Activated naive CD8-positive, alpha-beta T cell treated with anti-CD3 and anti-CD28 coated beads for 36 hours (primary cell): ENCODE measurements around the gene LHX8. TPM values are rescaled to one million over a fixed set of nuclear protein-coding genes. Genes with fewer than 3 reads are reported as not detected.
"Not testable (repeated sequence)": the region's sequence is repeated elsewhere in the genome, so short reads cannot be mapped to it uniquely, and the experiment has no call there.

Experiments used
- DNase-seq: peaks from one replicate; pipeline ENCODE4 v3.0.0; 2021
- H3K27ac Mint-ChIP-seq: one replicate; pipeline ENCODE4 v1.8.0; 2022; ENCODE audit warnings: mild to moderate bottlenecking, moderate library complexity, mixed read lengths
- H3K27me3 Mint-ChIP-seq: one replicate; pipeline ENCODE4 v1.8.0; 2022; ENCODE audit warnings: mild to moderate bottlenecking, mixed read lengths
- H3K36me3 Mint-ChIP-seq: one replicate; pipeline ENCODE4 v1.8.0; 2021; ENCODE audit warnings: mild to moderate bottlenecking, mixed read lengths
- H3K4me1 Mint-ChIP-seq: one replicate; pipeline ENCODE4 v1.8.0; 2021; ENCODE audit warnings: mixed read lengths
- H3K4me3 Mint-ChIP-seq: one replicate; pipeline ENCODE4 v1.8.0; 2022; ENCODE audit warnings: mild to moderate bottlenecking, moderate library complexity, mixed read lengths
- H3K9me3 Mint-ChIP-seq: one replicate; pipeline ENCODE4 v1.8.0; 2022; ENCODE audit warnings: mixed read lengths
- total RNA-seq, 2 experiments: library from RNA; stranded (reverse); gene quantifications; one replicate each; pipeline ENCODE4 v1.2.3, GENCODE V29; 2021

The LHX8 gene
- total RNA-seq, 2 experiments from 2014 or later: not detected

- Mint-ChIP-seq H3K27ac (no peak overlapping the region), H3K4me1 (no peaks in the 10 kb centered on the region), H3K4me3 (no peak overlapping the region), H3K27me3 (peaks cover 3% of the 10 kb centered on the region), H3K36me3 (no peaks in the 10 kb centered on the region), H3K9me3 (peaks cover under 1% of the 10 kb centered on the region)
- no peak for DNase-seq
Measured at GRCh38 chr1:75165264-75165663, 31.1 kb downstream of the LHX8 start.

DNA sequence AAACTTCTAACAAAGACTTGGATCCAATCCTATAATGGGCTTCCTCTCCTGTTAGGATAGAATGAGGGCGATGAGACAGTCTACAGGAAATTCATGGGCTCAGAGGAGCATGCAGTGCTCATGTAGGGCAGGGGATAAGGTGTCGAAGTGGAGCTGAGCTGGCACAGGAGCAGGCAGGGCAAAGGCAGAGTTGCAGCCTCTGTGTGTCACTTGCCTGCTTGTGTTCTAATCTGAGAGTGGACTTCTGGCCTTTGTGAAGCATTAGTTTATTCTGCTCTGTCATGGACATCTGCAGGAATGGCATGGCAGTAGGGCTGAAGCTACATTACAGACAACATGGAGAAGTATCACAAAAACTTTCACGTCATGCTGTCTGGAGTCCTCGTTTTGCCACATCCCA, 32.6 kb downstream of the LHX8 start:
- no peak for DNase-seq
- no peak overlapping the region for H3K4me3 Mint-ChIP-seq

GRCh38 chr1:75170011-75170410, 35.8 kb downstream of the LHX8 start:
- Mint-ChIP-seq H3K27me3 (peaks cover 3% of the 10 kb centered on the region), H3K4me3 (no peak overlapping the region), H3K27ac (no peak overlapping the region)

More for the DNA sequence above, 32.6 kb downstream of the LHX8 start:
- Mint-ChIP-seq H3K27me3 (peaks cover 3% of the 10 kb centered on the region), H3K9me3 (no peaks in the 10 kb centered on the region), H3K27ac (no peak overlapping the region), H3K4me1 (no peaks in the 10 kb centered on the region), H3K36me3 (no peaks in the 10 kb centered on the region)

DNA sequence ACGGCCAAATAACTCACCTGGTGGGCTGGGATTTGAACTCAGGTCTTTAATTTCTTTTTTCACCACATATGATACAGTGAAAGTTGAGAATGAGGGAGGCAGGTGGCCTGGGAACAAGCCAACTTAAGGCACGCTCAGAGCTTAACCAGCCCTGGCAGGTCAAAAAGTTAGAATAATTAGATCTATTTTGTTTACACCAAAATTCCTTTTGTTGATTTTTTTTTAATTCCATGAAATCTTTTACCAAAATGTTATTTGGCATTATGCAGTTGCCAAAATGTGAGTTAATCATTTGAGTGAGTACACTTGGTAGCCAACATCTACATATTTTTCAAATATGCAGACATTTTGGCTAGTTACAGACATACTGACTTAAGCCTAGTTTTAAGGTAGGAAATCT, 36.8 kb downstream of the LHX8 start:
- H3K4me3 Mint-ChIP-seq: no peak overlapping the region
- DNase-seq: no peak
- H3K27ac Mint-ChIP-seq: no peak overlapping the region
- no peaks in the 10 kb centered on the region for H3K4me1 Mint-ChIP-seq
- H3K9me3 Mint-ChIP-seq: no peaks in the 10 kb centered on the region
- peaks cover 3% of the 10 kb centered on the region for H3K27me3 Mint-ChIP-seq
- H3K36me3 Mint-ChIP-seq: no peaks in the 10 kb centered on the region

More at GRCh38 chr1:75170011-75170410, 35.8 kb downstream of the LHX8 start:
- Mint-ChIP-seq H3K9me3 (no peaks in the 10 kb centered on the region), H3K4me1 (no peaks in the 10 kb centered on the region), H3K36me3 (no peaks in the 10 kb centered on the region)
- no peak for DNase-seq

- no peaks in the 10 kb centered on the region for H3K36me3 Mint-ChIP-seq
- no peak overlapping the region for H3K4me3 Mint-ChIP-seq
- H3K27me3 Mint-ChIP-seq: peaks cover 4% of the 10 kb centered on the region
- H3K4me1 Mint-ChIP-seq: no peaks in the 10 kb centered on the region
- no peak overlapping the region for H3K27ac Mint-ChIP-seq
- peaks cover 1% of the 10 kb centered on the region for H3K9me3 Mint-ChIP-seq
- DNase-seq: no peak
Measured at GRCh38 chr1:75171876-75172275, 37.7 kb downstream of the LHX8 start.

GRCh38 chr1:75172556-75172955, 38.4 kb downstream of the LHX8 start:
- Mint-ChIP-seq H3K36me3 (no peaks in the 10 kb centered on the region), H3K4me1 (no peaks in the 10 kb centered on the region), H3K9me3 (peaks cover 4% of the 10 kb centered on the region), H3K4me3 (no peak overlapping the region), H3K27ac (no peak overlapping the region), H3K27me3 (peaks cover 6% of the 10 kb centered on the region)
- no peak for DNase-seq

GRCh38 chr1:75174031-75174760, 40.0 kb downstream of the LHX8 start:
- no peak overlapping the region for H3K4me3 Mint-ChIP-seq
- no peaks in the 10 kb centered on the region for H3K36me3 Mint-ChIP-seq
- peaks cover 13% of the 10 kb centered on the region for H3K27me3 Mint-ChIP-seq
- no peak overlapping the region for H3K27ac Mint-ChIP-seq
- no peak for DNase-seq
- peaks cover 10% of the 10 kb centered on the region for H3K9me3 Mint-ChIP-seq
- H3K4me1 Mint-ChIP-seq: no peaks in the 10 kb centered on the region

- H3K4me1 Mint-ChIP-seq, H3K27ac Mint-ChIP-seq, H3K36me3 Mint-ChIP-seq, H3K4me3 Mint-ChIP-seq, DNase-seq: not testable (repeated sequence)
- Mint-ChIP-seq H3K27me3 (peaks cover 24% of the 10 kb centered on the region), H3K9me3 (peaks cover 16% of the 10 kb centered on the region)
Measured at GRCh38 chr1:75181214-75181955, 47.2 kb downstream of the LHX8 start.

GRCh38 chr1:75188892-75189291, 54.7 kb downstream of the LHX8 start:
- Mint-ChIP-seq H3K4me1 (no peaks in the 10 kb centered on the region), H3K9me3 (no peaks in the 10 kb centered on the region), H3K4me3 (no peak overlapping the region), H3K27ac (no peak overlapping the region), H3K36me3 (no peaks in the 10 kb centered on the region), H3K27me3 (peaks cover 7% of the 10 kb centered on the region)
- no peak for DNase-seq

GRCh38 chr1:75198163-75198562, 64.0 kb downstream of the LHX8 start:
- no peaks in the 10 kb centered on the region for H3K4me1 Mint-ChIP-seq
- H3K27me3 Mint-ChIP-seq: peaks cover 2% of the 10 kb centered on the region
- no peak overlapping the region for H3K27ac Mint-ChIP-seq

DNA sequence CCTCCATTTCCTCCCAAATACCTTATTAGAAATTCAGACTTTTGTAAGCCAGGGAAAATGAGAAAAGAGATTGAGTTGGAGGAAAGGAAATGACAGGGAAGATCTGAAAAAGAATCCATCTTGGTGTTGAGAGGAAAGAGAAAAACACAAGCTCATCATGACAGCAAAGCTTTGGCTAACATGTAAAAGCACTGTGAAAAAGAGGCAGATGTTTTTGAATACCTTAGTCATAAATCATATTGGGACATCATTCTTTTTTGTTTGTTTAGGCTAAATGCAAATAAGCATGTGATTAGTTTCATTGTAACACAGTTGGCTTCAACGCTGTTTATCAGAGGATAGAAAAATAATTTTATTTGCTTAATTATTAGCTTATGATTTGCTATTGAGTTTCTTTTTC, 64.6 kb downstream of the LHX8 start:
- H3K27ac Mint-ChIP-seq: no peak overlapping the region
- DNase-seq: no peak
- H3K4me3 Mint-ChIP-seq: no peak overlapping the region
- no peaks in the 10 kb centered on the region for H3K36me3 Mint-ChIP-seq
- no peaks in the 10 kb centered on the region for H3K9me3 Mint-ChIP-seq
- no peaks in the 10 kb centered on the region for H3K27me3 Mint-ChIP-seq
- H3K4me1 Mint-ChIP-seq: no peaks in the 10 kb centered on the region

More at GRCh38 chr1:75198163-75198562, 64.0 kb downstream of the LHX8 start:
- no peak for DNase-seq
- Mint-ChIP-seq H3K4me3 (no peak overlapping the region), H3K9me3 (no peaks in the 10 kb centered on the region), H3K36me3 (no peaks in the 10 kb centered on the region)

GRCh38 chr1:75202751-75203150, 68.6 kb downstream of the LHX8 start:
- Mint-ChIP-seq H3K36me3 (no peaks in the 10 kb centered on the region), H3K27me3 (no peaks in the 10 kb centered on the region), H3K27ac (no peak overlapping the region), H3K9me3 (no peaks in the 10 kb centered on the region), H3K4me3 (no peak overlapping the region), H3K4me1 (no peaks in the 10 kb centered on the region)
- DNase-seq: no peak

- no peaks in the 10 kb centered on the region for H3K4me1 Mint-ChIP-seq
- H3K36me3 Mint-ChIP-seq: no peaks in the 10 kb centered on the region
- H3K4me3 Mint-ChIP-seq: no peak overlapping the region
- no peaks in the 10 kb centered on the region for H3K9me3 Mint-ChIP-seq
- H3K27ac Mint-ChIP-seq: no peak overlapping the region
- H3K27me3 Mint-ChIP-seq: no peaks in the 10 kb centered on the region
- no peak for DNase-seq
Measured at GRCh38 chr1:75203415-75204277, 69.5 kb downstream of the LHX8 start.

DNA sequence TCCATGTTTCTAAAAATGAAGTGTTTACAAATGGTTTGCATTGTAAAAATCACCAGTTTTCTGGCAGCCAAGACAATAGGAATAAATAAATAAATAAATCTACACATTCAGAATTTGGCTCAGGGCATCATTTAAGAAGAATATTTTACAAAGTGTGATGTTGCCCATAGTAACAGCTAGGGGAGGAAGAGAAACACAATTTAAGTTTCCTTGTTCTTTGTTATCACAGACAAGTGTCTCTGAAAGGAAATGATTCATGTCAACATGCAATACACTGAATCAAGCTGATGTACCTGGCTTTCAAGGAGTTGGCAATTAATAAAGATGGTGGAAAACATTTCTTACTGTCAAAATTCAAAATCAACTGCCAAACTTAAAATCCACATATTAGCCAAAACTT, 74.7 kb downstream of the LHX8 start:
- Mint-ChIP-seq H3K4me1 (no peaks in the 10 kb centered on the region), H3K36me3 (no peaks in the 10 kb centered on the region), H3K9me3 (no peaks in the 10 kb centered on the region), H3K4me3 (no peak overlapping the region), H3K27me3 (no peaks in the 10 kb centered on the region), H3K27ac (no peak overlapping the region)
- no peak for DNase-seq
